Mesendoderm (in vitro differentiated cells): ENCODE measurements around the gene EPHB2.

Source experiments
- DNase-seq: peaks from one replicate; pipeline ENCODE4 v3.0.0; 2013
- H2AK5ac ChIP-seq: 2 replicates; pipeline ENCODE4 v1.6.1; 2013; ENCODE audit warnings: low read length, inconsistent platforms
- H2BK120ac ChIP-seq: 2 replicates; pipeline ENCODE4 v1.6.1; 2013; ENCODE audit warnings: low read depth, mild to moderate bottlenecking, low read length, moderate library complexity, mixed read lengths
- H2BK15ac ChIP-seq: replicated peaks from 2 replicates; pipeline ENCODE4 v1.6.1; 2013; ENCODE audit warnings: low read depth, mild to moderate bottlenecking, moderate library complexity
- H2BK5ac ChIP-seq: 2 replicates; pipeline ENCODE4 v1.6.1; 2013; ENCODE audit warnings: low read length, inconsistent platforms
- H3K18ac ChIP-seq: 2 replicates; pipeline ENCODE4 v1.6.1; 2013; ENCODE audit warnings: mild to moderate bottlenecking, low read length, mixed read lengths
- H3K23ac ChIP-seq: one replicate; pipeline ENCODE4 v1.6.1; 2013; ENCODE audit warnings: low read length
- H3K27ac ChIP-seq: 2 replicates; pipeline ENCODE4 v1.5.1; 2013; ENCODE audit warnings: low read depth, mild to moderate bottlenecking, inconsistent platforms, low read length, moderate library complexity
- H3K27me3 ChIP-seq: 2 replicates; pipeline ENCODE4 v1.6.1; 2013; ENCODE audit warnings: low read length, control low read depth, mild to moderate bottlenecking, inconsistent platforms; ENCODE audit not compliant: insufficient read depth, poor library complexity
- H3K36me3 ChIP-seq: 2 replicates; pipeline ENCODE4 v1.6.1; 2013; ENCODE audit warnings: low read length, inconsistent platforms; ENCODE audit not compliant: control insufficient read depth, insufficient read depth
- H3K4ac ChIP-seq: one replicate; pipeline ENCODE4 v1.6.1; 2013; ENCODE audit warnings: low read depth, mild to moderate bottlenecking, low read length, moderate library complexity
- H3K4me1 ChIP-seq: 2 replicates; pipeline ENCODE4 v1.6.1; 2013; ENCODE audit warnings: low read depth, low read length, inconsistent platforms; ENCODE audit not compliant: control insufficient read depth
- H3K4me2 ChIP-seq: 2 replicates; pipeline ENCODE4 v1.6.1; 2013; ENCODE audit warnings: low read length
- H3K4me3 ChIP-seq: 2 replicates; pipeline ENCODE4 v1.5.1; 2013; ENCODE audit warnings: mild to moderate bottlenecking, low read length
- H3K56ac ChIP-seq: one replicate; pipeline ENCODE4 v1.6.1; 2013; ENCODE audit warnings: low read length
- H3K79me1 ChIP-seq: 2 replicates; pipeline ENCODE4 v1.6.1; 2013; ENCODE audit warnings: low read length, inconsistent platforms
- H3K79me2 ChIP-seq: 2 replicates; pipeline ENCODE4 v1.6.1; 2013; ENCODE audit warnings: mild to moderate bottlenecking, low read length; ENCODE audit not compliant: control insufficient read depth, insufficient read depth
- H3K9ac ChIP-seq: 2 replicates; pipeline ENCODE4 v1.6.1; 2013; ENCODE audit warnings: low read length, inconsistent platforms
- H4K5ac ChIP-seq: one replicate; pipeline ENCODE4 v1.6.1; 2013; ENCODE audit warnings: low read length
- H4K8ac ChIP-seq: one replicate; pipeline ENCODE4 v1.6.1; 2013; ENCODE audit warnings: low read depth, mild to moderate bottlenecking, control low read depth, low read length, moderate library complexity
- WGBS: extraction: QIAGEN DNeasy Blood & Tissue Kit; methylation state at CpG from one replicate; pipeline ENCODE4 v1.1.7; 2013; ENCODE audit warnings: low lambda C conversion rate, missing lambda C conversion rate; ENCODE audit not compliant: insufficient coverage; ENCODE audit errors: extremely low coverage; 5-methylcytosine and 5-hydroxymethylcytosine counted together

The EPHB2 gene

GRCh38 chr1:22787636-22788035 lies 77.0 kb downstream of the EPHB2 start:
- Histone ChIP-seq H3K4me3 (no peak overlapping the region), H3K23ac (no peak overlapping the region), H3K4me1 (peaks cover 5% of the 10 kb centered on the region), H2AK5ac (no peak overlapping the region), H2BK120ac (no peak overlapping the region), H3K27me3 (no peaks in the 10 kb centered on the region), H3K4ac (no peak overlapping the region), H3K4me2 (no peak overlapping the region), H3K56ac (no peak overlapping the region), H3K79me1 (no peaks in the 10 kb centered on the region), H3K27ac (no peak overlapping the region), H4K5ac (no peak overlapping the region), H4K8ac (no peak overlapping the region), H3K36me3 (no peaks in the 10 kb centered on the region), H2BK5ac (no peak overlapping the region), H3K18ac (no peak overlapping the region), H2BK15ac (no peak overlapping the region), H3K9ac (no peak overlapping the region), H3K79me2 (no peaks in the 10 kb centered on the region)
- no peak for DNase-seq
- no CpG with 5 or more reads among the region's 2 CpGs for WGBS

DNA sequence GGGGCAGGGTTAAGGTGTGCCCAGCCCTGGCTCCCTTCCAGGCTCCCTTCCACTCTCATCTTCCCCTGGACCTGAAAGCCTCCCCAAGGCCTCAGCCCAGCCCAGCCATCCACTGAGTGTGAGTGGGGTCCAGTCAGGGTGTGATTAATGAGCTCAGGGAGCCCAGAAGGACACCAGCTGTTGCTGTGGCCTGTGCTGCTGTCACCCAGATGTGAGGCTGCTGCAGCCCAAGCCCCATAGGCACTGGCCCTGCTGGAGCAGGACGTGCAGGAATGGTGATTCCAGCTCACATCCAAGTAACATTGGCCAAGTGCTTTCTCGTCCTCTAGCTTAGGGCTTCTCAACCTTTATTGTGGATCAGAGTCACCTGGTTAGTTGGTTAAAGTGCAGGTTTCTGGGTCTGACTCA lies 77.6 kb downstream of the EPHB2 start:
- Histone ChIP-seq H2BK15ac (no peak overlapping the region), H3K27me3 (no peaks in the 10 kb centered on the region), H3K4me1 (peaks cover 5% of the 10 kb centered on the region), H3K4ac (no peak overlapping the region), H3K23ac (no peak overlapping the region), H3K79me1 (no peaks in the 10 kb centered on the region), H3K27ac (no peak overlapping the region), H2AK5ac (no peak overlapping the region), H3K4me3 (no peak overlapping the region), H3K9ac (no peak overlapping the region), H4K8ac (no peak overlapping the region), H3K79me2 (no peaks in the 10 kb centered on the region), H3K36me3 (no peaks in the 10 kb centered on the region), H3K56ac (no peak overlapping the region), H2BK120ac (no peak overlapping the region), H3K18ac (no peak overlapping the region), H3K4me2 (no peak overlapping the region), H2BK5ac (no peak overlapping the region), H4K5ac (no peak overlapping the region)
- no peak for DNase-seq
- WGBS, result no CpG with 5 or more reads among the region's 2 CpGs

GRCh38 chr1:22789356-22789994 lies 78.8 kb downstream of the EPHB2 start:
- Histone ChIP-seq H4K8ac (no peak overlapping the region), H2AK5ac (no peak overlapping the region), H3K4me1 (peaks cover 5% of the 10 kb centered on the region), H4K5ac (no peak overlapping the region), H3K9ac (no peak overlapping the region), H3K79me1 (no peaks in the 10 kb centered on the region), H3K27ac (no peak overlapping the region), H3K56ac (no peak overlapping the region), H3K4me3 (no peak overlapping the region), H2BK120ac (no peak overlapping the region), H3K79me2 (no peaks in the 10 kb centered on the region), H3K27me3 (no peaks in the 10 kb centered on the region), H3K4ac (no peak overlapping the region), H2BK5ac (no peak overlapping the region), H3K4me2 (no peak overlapping the region), H3K23ac (no peak overlapping the region), H2BK15ac (no peak overlapping the region), H3K18ac (no peak overlapping the region), H3K36me3 (no peaks in the 10 kb centered on the region)
- DNase-seq, result no peak
- no CpG with 5 or more reads among the region's 6 CpGs for WGBS

DNA sequence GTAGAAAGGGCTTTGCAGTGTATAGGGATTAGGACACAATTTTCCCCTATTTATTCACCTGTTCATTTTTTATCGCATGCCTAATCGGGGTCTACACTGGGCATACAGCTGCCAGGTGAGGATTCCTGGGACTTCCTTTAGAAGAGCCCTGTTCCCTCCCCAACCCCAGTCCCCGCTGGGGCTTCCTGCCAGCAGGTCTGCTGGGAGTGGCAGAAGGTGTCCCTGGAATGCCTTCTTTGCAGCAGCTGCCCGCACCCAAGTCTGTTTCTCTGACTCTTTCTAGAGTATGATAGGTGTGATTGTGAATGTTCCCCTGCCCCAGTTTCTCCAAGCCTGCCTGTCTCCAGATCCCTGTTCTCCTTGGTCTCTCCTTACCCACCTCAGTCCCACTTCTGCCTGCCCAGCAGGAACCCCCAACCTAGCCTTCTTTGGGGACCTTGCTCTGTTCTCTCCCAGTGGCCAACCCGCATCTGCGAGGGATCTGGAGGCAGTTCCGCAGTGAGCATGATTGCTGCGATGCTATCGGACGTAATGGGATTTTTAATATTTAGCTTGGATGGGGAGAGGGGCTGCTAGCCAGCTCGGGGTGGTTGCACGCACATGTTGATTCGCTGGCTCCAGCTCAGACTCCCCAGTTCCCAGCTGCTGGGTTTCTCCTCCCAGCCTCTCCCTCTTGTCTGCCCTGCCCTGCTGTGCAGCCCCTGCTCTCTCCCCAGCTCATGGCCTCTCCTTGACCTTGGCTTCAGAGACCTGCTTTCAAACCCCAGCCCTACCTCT lies 79.8 kb downstream of the EPHB2 start:
- H3K4me1 ChIP-seq, result peaks cover 5% of the 10 kb centered on the region
- no peak overlapping the region for H3K23ac ChIP-seq
- H3K79me1 ChIP-seq, result no peaks in the 10 kb centered on the region
- no peak overlapping the region for H3K27ac ChIP-seq
- H3K18ac ChIP-seq, result no peak overlapping the region
- no peak overlapping the region for H2BK15ac ChIP-seq
- DNase-seq, result peak; percentile 27
- H3K79me2 ChIP-seq, result no peaks in the 10 kb centered on the region
- no peak overlapping the region for H2BK120ac ChIP-seq
- WGBS, result no CpG with 5 or more reads among the region's 13 CpGs
- H3K4me2 ChIP-seq, result no peak overlapping the region
- no peak overlapping the region for H3K4ac ChIP-seq
- H2AK5ac ChIP-seq, result no peak overlapping the region
- no peak overlapping the region for H3K4me3 ChIP-seq
- H3K56ac ChIP-seq, result peak overlapping the region; percentile 47
- H3K9ac ChIP-seq, result no peak overlapping the region
- H2BK5ac ChIP-seq, result no peak overlapping the region
- no peaks in the 10 kb centered on the region for H3K36me3 ChIP-seq
- H4K8ac ChIP-seq, result no peak overlapping the region
- no peaks in the 10 kb centered on the region for H3K27me3 ChIP-seq
- no peak overlapping the region for H4K5ac ChIP-seq

GRCh38 chr1:22791831-22792347 lies 81.2 kb downstream of the EPHB2 start:
- WGBS, result no CpG with 5 or more reads among the region's 6 CpGs
- no peaks in the 10 kb centered on the region for H3K79me2 ChIP-seq
- no peak overlapping the region for H3K23ac ChIP-seq
- H3K4ac ChIP-seq, result no peak overlapping the region
- no peak overlapping the region for H3K56ac ChIP-seq
- H4K5ac ChIP-seq, result no peak overlapping the region
- H3K18ac ChIP-seq, result no peak overlapping the region
- H3K27ac ChIP-seq, result no peak overlapping the region
- H3K4me1 ChIP-seq, result peaks cover 5% of the 10 kb centered on the region
- H3K79me1 ChIP-seq, result no peaks in the 10 kb centered on the region
- no peak overlapping the region for H2BK120ac ChIP-seq
- no peak for DNase-seq
- no peak overlapping the region for H3K9ac ChIP-seq
- H2AK5ac ChIP-seq, result no peak overlapping the region
- no peak overlapping the region for H2BK5ac ChIP-seq
- no peak overlapping the region for H3K4me3 ChIP-seq
- H3K27me3 ChIP-seq, result no peaks in the 10 kb centered on the region
- H3K36me3 ChIP-seq, result no peaks in the 10 kb centered on the region
- no peak overlapping the region for H3K4me2 ChIP-seq
- no peak overlapping the region for H4K8ac ChIP-seq
- no peak overlapping the region for H2BK15ac ChIP-seq
